B cell (primary cell): ENCODE data around the gene HS2ST1. TPM values are rescaled to one million over a fixed set of nuclear protein-coding genes. Genes with fewer than 3 reads are reported as not detected.

Experiments
- ATAC-seq: fragments of 200-7000 bp; cut with Tn5 transposase; one replicate; pipeline ENCODE4 v1.10.0; 2021; ENCODE audit warnings: low read depth, mild to moderate bottlenecking, moderate number of reproducible peaks, moderate library complexity
- CTCF ChIA-PET: fragments of 350-600 bp; sonication (Branson Sonifier 250); formaldehyde crosslinking; loops from one replicate; lab custom pipeline; 2021; ENCODE audit warnings: antibody characterized with exemption, inconsistent platforms; lab: Charles Lee
- POLR2A ChIA-PET: fragments of 350-600 bp; sonication (Branson Sonifier 250); formaldehyde crosslinking; loops from one replicate; lab custom pipeline; 2021; ENCODE audit warnings: antibody characterized with exemption; lab: Charles Lee
- DNase-seq: peaks from one replicate; pipeline ENCODE4 v3.0.0; 2013
- H2AFZ ChIP-seq: 2 replicates; pipeline ENCODE4 v1.6.1; 2012; ENCODE audit warnings: mild to moderate bottlenecking, low read depth, low read length; ENCODE audit not compliant: insufficient read depth, poor library complexity, severe bottlenecking
- H3K27ac ChIP-seq, 2 donors: 1 replicate in 1 of 2; 2 replicates in 1 of 2; pipeline ENCODE4 v1.5.1; 2012 to 2013; ENCODE audit warnings: low read length in 2 of 2, mild to moderate bottlenecking in 2 of 2, moderate library complexity in 1 of 2
- H3K27me3 ChIP-seq, 4 experiments: fragments of 200-600 bp in 1 of 4; sonication (generic) in 1 of 4; replicated peaks in 1 of 4; 1 replicate in 2 of 4; 2 replicates in 2 of 4; pipeline versions ENCODE4 v1.6.1 to v1.7.0; 2013 to 2016; ENCODE audit warnings: low read length in 3 of 4, mild to moderate bottlenecking in 2 of 4, mixed read lengths in 1 of 4, moderate library complexity in 1 of 4; ENCODE audit not compliant: insufficient read depth in 4 of 4, control insufficient read depth in 3 of 4; ENCODE audit errors: control extremely low read depth in 1 of 4
- H3K36me3 ChIP-seq, 2 experiments: replicated peaks in 1 of 2; 1 replicate in 1 of 2; 2 replicates in 1 of 2; pipeline versions ENCODE4 v1.6.1 to v1.7.1; 2013; ENCODE audit warnings: low read length in 1 of 2; ENCODE audit not compliant: insufficient read depth in 2 of 2, control insufficient read depth in 1 of 2; ENCODE audit errors: control extremely low read depth in 1 of 2, extremely low read depth in 1 of 2
- H3K4me1 ChIP-seq, 2 donors: fragments of 200-600 bp in 1 of 2; sonication (generic) in 1 of 2; 1 replicate in 1 of 2; 2 replicates in 1 of 2; pipeline versions ENCODE4 v1.5.1 to v1.6.1; 2013 to 2017; ENCODE audit warnings: low read length in 2 of 2; ENCODE audit not compliant: control insufficient read depth in 2 of 2, insufficient read depth in 2 of 2
- H3K4me2 ChIP-seq: replicated peaks from 2 replicates; pipeline ENCODE3; 2012; ENCODE audit warnings: mild to moderate bottlenecking, low read depth, low read length; ENCODE audit not compliant: poor library complexity, severe bottlenecking
- H3K4me3 ChIP-seq, 5 experiments: fragments of 200-600 bp in 1 of 5; sonication (generic) in 1 of 5; 1 replicate in 3 of 5; 2 replicates in 2 of 5; pipeline versions ENCODE4 v1.5.1 to v1.7.0; 2011 to 2016; ENCODE audit warnings: low read length in 4 of 5, mild to moderate bottlenecking in 4 of 5, low read depth in 2 of 5, control low read depth in 1 of 5, moderate library complexity in 1 of 5; ENCODE audit not compliant: insufficient read depth in 1 of 5; ENCODE audit errors: control extremely low read depth in 1 of 5, extremely low read depth in 1 of 5
- H3K79me2 ChIP-seq: fragments of 200-600 bp; sonication (generic); one replicate; pipeline ENCODE4 v1.6.0; 2016; ENCODE audit warnings: low read length; ENCODE audit not compliant: control insufficient read depth, insufficient read depth
- H3K9ac ChIP-seq: fragments of 200-600 bp; sonication (generic); 2 replicates; pipeline ENCODE4 v1.6.1; 2017; ENCODE audit warnings: mild to moderate bottlenecking, low read length, moderate library complexity
- H3K9me3 ChIP-seq, 3 donors: one replicate each; pipeline versions ENCODE4 v1.6.1 to v1.7.1; 2013; ENCODE audit warnings: low read length in 2 of 3; ENCODE audit not compliant: control insufficient read depth in 2 of 3, insufficient read depth in 1 of 3; ENCODE audit errors: control extremely low read depth in 1 of 3
- H4K20me1 ChIP-seq: 2 replicates; pipeline ENCODE4 v1.6.0; 2012; ENCODE audit warnings: mild to moderate bottlenecking, low read length; ENCODE audit not compliant: insufficient read depth, control insufficient read depth, poor library complexity, severe bottlenecking
- H3K27ac Mint-ChIP-seq: one replicate; pipeline ENCODE4 v1.8.0; 2021; ENCODE audit warnings: mixed read lengths
- H3K27me3 Mint-ChIP-seq: one replicate; pipeline ENCODE4 v1.8.0; 2021; ENCODE audit warnings: mixed read lengths
- H3K4me1 Mint-ChIP-seq: one replicate; pipeline ENCODE4 v1.8.0; 2021; ENCODE audit warnings: mixed read lengths
- H3K4me3 Mint-ChIP-seq: one replicate; pipeline ENCODE4 v1.8.0; 2021; ENCODE audit warnings: mixed read lengths
- H3K9me3 Mint-ChIP-seq: one replicate; pipeline ENCODE4 v1.8.0; 2022; ENCODE audit warnings: mixed read lengths; ENCODE audit not compliant: insufficient read depth
- EZH2 ChIP-seq: IDR thresholded peaks from 2 replicates; pipeline ENCODE4 v1.6.1; 2012; ENCODE audit warnings: borderline replicate concordance, low read depth, mild to moderate bottlenecking, moderate library complexity, low read length; ENCODE audit not compliant: insufficient read depth, poor library complexity, severe bottlenecking
- WGBS: methylation state at CpG from one replicate; pipeline ENCODE4 v1.1.5; 2013; ENCODE audit warnings: missing lambda C conversion rate; ENCODE audit not compliant: insufficient coverage; 5-methylcytosine and 5-hydroxymethylcytosine counted together
- intact Hi-C: fragments of 100-400 bp; cut with micrococcal nuclease; formaldehyde crosslinking; loops from one replicate; pipeline ENCODE4 v1.10.0; 2022
- polyA plus RNA-seq: library from polyadenylated mRNA; depleted of rRNA; stranded (reverse); fragments of >200 nt; gene quantifications from 2 replicates; pipeline ENCODE4 v1.2.3, GENCODE V29; 2012
- total RNA-seq, 2 donors: library from RNA; stranded (reverse); fragments of 120-200 nt in 1 of 2; gene quantifications; 1 replicate in 1 of 2; 2 replicates in 1 of 2; pipeline versions ENCODE4 v1.2.3 to v1.2.4, GENCODE V29; 2013 to 2022
- TF ChIP-seq, protein P1 (sequence below): fragments of 200-600 bp; IDR thresholded peaks from one replicate; pipeline ENCODE4 v1.8.0; 2022; ENCODE audit warnings: antibody characterized with exemption, mild to moderate bottlenecking

Gene HS2ST1
- total and polyA plus RNA-seq, 2 donors (not counting 1 experiment from before 2014, with no cell fraction given), result 3.0 to 16.9 TPM

- H3K9ac ChIP-seq, result no peak overlapping the region
- no peak overlapping the region for H3K27ac ChIP-seq
- H4K20me1 ChIP-seq, result no peaks in the 10 kb centered on the region
- no peaks in the 10 kb centered on the region for H3K9me3 ChIP-seq
- peaks cover 0 to 3% of the 10 kb centered on the region in 2 donors for H3K4me1 ChIP-seq
- CTCF ChIA-PET, result interaction anchor here (1.2 to 1.4 kb wide), 3 partner anchors 9 to 261 kb away, joined by 3 to 7 read pairs (median 4); no protein-coding TSS in a partner anchor
- Mint-ChIP-seq H3K9me3 (no peaks in the 10 kb centered on the region), H3K27me3 (no peaks in the 10 kb centered on the region), H3K4me3 (no peak overlapping the region), H3K4me1 (peaks cover 14% of the 10 kb centered on the region), H3K27ac (no peak overlapping the region)
- TF ChIP-seq, protein P1, sequence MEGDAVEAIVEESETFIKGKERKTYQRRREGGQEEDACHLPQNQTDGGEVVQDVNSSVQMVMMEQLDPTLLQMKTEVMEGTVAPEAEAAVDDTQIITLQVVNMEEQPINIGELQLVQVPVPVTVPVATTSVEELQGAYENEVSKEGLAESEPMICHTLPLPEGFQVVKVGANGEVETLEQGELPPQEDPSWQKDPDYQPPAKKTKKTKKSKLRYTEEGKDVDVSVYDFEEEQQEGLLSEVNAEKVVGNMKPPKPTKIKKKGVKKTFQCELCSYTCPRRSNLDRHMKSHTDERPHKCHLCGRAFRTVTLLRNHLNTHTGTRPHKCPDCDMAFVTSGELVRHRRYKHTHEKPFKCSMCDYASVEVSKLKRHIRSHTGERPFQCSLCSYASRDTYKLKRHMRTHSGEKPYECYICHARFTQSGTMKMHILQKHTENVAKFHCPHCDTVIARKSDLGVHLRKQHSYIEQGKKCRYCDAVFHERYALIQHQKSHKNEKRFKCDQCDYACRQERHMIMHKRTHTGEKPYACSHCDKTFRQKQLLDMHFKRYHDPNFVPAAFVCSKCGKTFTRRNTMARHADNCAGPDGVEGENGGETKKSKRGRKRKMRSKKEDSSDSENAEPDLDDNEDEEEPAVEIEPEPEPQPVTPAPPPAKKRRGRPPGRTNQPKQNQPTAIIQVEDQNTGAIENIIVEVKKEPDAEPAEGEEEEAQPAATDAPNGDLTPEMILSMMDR, result no peak
- no peak for TF ChIP-seq EZH2
- no peaks in the 10 kb centered on the region for H3K27me3 ChIP-seq
- no peak overlapping the region for H2AFZ ChIP-seq
- H3K79me2 ChIP-seq, result no peaks in the 10 kb centered on the region
- H3K36me3 ChIP-seq, result no peaks in the 10 kb centered on the region
- POLR2A ChIA-PET, result no interaction called here
- no CpG with 5 or more reads among the region's 4 CpGs for WGBS
- DNase-seq, result no peak
- intact Hi-C loops, result no loop called here
- no peak overlapping the region for H3K4me2 ChIP-seq
- H3K4me3 ChIP-seq, result no peak overlapping the region
- no peak for ATAC-seq
Measured at GRCh38 chr1:87093286-87093685, 178.9 kb downstream of the HS2ST1 start.

- H3K27me3 ChIP-seq, result no peaks in the 10 kb centered on the region
- TF ChIP-seq EZH2, result no peak
- TF ChIP-seq, protein P1, result no peak
- Mint-ChIP-seq H3K4me1 (peaks cover 14% of the 10 kb centered on the region), H3K9me3 (no peaks in the 10 kb centered on the region), H3K27me3 (no peaks in the 10 kb centered on the region), H3K27ac (no peak overlapping the region), H3K4me3 (no peak overlapping the region)
- POLR2A ChIA-PET, result no interaction called here
- CTCF ChIA-PET, result interaction anchor here (0.9 to 1.0 kb wide), 2 partner anchors 9 to 714 kb away, joined by 3 read pairs; no protein-coding TSS in a partner anchor
- H3K9me3 ChIP-seq, result no peaks in the 10 kb centered on the region
- DNase-seq (no peak), ATAC-seq (no peak)
- H4K20me1 ChIP-seq, result no peaks in the 10 kb centered on the region
- H3K4me1 ChIP-seq, result peaks cover 0 to 3% of the 10 kb centered on the region in 2 donors
- no peak overlapping the region for H3K9ac ChIP-seq
- intact Hi-C loops, result no loop called here
- no peak overlapping the region for H3K4me3 ChIP-seq
- no peak overlapping the region for H3K4me2 ChIP-seq
- H3K27ac ChIP-seq, result no peak overlapping the region
- no peak overlapping the region for H2AFZ ChIP-seq
- H3K36me3 ChIP-seq, result no peaks in the 10 kb centered on the region
- no CpG with 5 or more reads among the region's 2 CpGs for WGBS
- no peaks in the 10 kb centered on the region for H3K79me2 ChIP-seq
Measured at GRCh38 chr1:87094238-87094637, 179.8 kb downstream of the HS2ST1 start.
